Measurements from ENCODE around the gene CD247.

GRCh38 chr1:167469280-167469965 is 48.9 kb downstream of the CD247 start:
- TF ChIP-seq SUZ12 (IDR thresholded peaks at IDR 0.05; ENCODE audit: extremely low read depth, insufficient read depth, insufficient read length) (no peak), YY1 (IDR thresholded peaks at IDR 0.05; ENCODE audit: insufficient read depth, insufficient read length) (no peak)
